SJSA1 (cell line): ENCODE data around the gene DARS1. TPM values are rescaled to one million over a fixed set of nuclear protein-coding genes. Genes with fewer than 3 reads are reported as not detected.
A peak's percentile ranks its signal among the peaks of the same experiment; 100 is the strongest.

Source experiments
- DNase-seq, 2 experiments: peaks; one replicate each; pipeline ENCODE4 v3.0.0-alpha.2; 2015 to 2020; ENCODE audit warnings: low spot score in 2 of 2, low read depth in 1 of 2
- H3K27ac ChIP-seq: fragments of 250-450 bp; sonication (Bioruptor Pico); 2 replicates; pipeline ENCODE4 v1.5.1; 2020; ENCODE audit warnings: mild to moderate bottlenecking, moderate library complexity
- H3K27me3 ChIP-seq: fragments of 250-450 bp; sonication (Bioruptor Pico); replicated peaks from 2 replicates; pipeline ENCODE4 v1.5.1; 2020; ENCODE audit warnings: mild to moderate bottlenecking, moderate library complexity
- H3K36me3 ChIP-seq: fragments of 250-450 bp; sonication (Bioruptor Pico); 2 replicates; pipeline ENCODE4 v1.5.1; 2020; ENCODE audit warnings: mild to moderate bottlenecking
- H3K4me1 ChIP-seq: fragments of 250-450 bp; sonication (Bioruptor Pico); replicated peaks from 2 replicates; pipeline ENCODE4 v1.6.1; 2021; ENCODE audit warnings: mild to moderate bottlenecking
- H3K4me3 ChIP-seq: fragments of 250-450 bp; sonication (Bioruptor Pico); 2 replicates; pipeline ENCODE4 v1.5.1; 2020; ENCODE audit warnings: mild to moderate bottlenecking
- H3K9me3 ChIP-seq: fragments of 250-450 bp; sonication (Bioruptor Pico); replicated peaks from 2 replicates; pipeline ENCODE4 v1.5.1; 2020; ENCODE audit warnings: mild to moderate bottlenecking
- total RNA-seq: library from RNA; depleted of rRNA; stranded (reverse); fragments of >200 nt; shearing (Covaris generic); gene quantifications from 2 replicates; pipeline ENCODE4 v1.2.3, GENCODE V29; 2014

DARS1 gene
- total RNA-seq, 1 experiment from 2014 or later, result 66.3 TPM

DNA sequence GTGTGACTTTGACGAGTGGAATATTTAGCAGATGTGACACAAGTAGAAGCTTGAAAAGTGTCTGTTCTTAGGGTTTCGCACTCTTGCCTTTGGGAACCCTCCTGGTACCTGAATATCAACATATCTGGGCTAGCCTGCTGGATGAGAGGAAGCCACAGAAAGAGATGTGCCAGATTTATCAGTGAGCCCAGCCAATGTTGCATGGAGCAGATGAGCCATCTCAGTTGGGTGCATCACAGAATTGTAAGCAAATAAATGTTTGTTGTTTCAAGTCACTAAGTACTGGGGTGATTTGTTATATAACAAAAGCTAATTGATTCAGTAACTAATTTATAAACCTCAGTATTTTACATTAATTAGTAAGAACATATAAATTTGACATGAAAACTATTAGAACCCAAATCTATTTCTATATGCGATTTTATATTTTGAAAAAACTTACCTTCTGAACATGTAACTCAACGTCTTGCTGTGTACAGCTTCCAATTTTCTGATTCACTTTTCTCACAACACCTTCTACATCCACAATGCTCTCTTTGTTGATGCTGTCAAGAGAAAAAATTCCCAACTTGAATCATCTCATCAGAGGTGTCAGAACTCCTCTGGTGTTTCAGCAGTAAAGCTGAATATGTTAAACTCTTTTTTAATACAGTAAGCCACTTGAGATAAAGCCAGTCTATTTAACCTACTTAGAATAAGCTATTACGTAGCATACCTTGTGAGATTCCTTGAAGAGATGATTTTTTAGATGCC is 42.3 kb downstream of the DARS1 start:
- Histone ChIP-seq H3K4me3 (no peak overlapping the region), H3K36me3 (peaks cover 6% of the 10 kb centered on the region), H3K27ac (no peak overlapping the region), H3K27me3 (no peaks in the 10 kb centered on the region), H3K4me1 (no peaks in the 10 kb centered on the region; the same call in 1 of the 2 replicates), H3K9me3 (no peaks in the 10 kb centered on the region)
- no peak for DNase-seq

DNA sequence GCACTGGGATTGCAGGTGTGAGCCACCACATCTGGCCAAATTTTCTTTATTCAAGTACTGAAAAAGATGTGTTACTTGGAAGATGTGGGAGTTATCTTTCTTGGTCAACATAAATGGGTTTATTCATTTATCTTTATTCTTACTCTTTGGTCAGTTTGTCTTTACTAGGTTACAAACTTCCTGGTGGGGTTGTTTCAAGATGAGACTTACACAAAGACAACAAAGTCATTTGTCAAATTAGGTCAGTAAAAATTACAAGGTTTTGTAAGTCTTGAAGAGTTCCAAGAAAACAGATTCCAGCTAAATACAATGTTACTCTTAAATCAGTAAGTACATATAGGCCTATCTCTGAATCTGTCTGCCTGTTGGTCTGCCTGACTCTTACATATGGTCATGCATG is 48.9 kb downstream of the DARS1 start:
- no peak overlapping the region for H3K27ac ChIP-seq
- DNase-seq, result no peak
- H3K9me3 ChIP-seq, result no peaks in the 10 kb centered on the region
- no peaks in the 10 kb centered on the region for H3K4me1 ChIP-seq
- H3K4me3 ChIP-seq, result no peak overlapping the region
- peaks cover 10% of the 10 kb centered on the region for H3K36me3 ChIP-seq
- H3K27me3 ChIP-seq, result no peaks in the 10 kb centered on the region

DNA sequence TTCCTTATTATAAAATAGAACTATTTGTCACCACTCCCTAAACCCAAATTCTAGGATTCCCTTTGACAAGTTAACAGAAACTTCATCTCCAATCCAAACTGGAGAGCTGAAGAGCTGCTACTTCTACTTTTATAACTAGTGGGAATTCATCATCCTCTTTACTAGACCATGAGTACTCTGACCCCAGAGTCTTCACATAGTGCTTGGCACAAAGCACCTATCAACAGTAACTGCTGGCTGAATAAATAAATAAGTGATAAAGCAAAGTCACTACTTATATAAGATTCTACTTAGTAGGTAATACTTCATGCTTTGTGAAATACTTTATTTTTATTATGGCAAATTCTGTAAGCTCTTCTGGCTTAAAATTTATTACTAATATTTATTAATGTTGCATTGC is 49.5 kb downstream of the DARS1 start:
- Histone ChIP-seq H3K4me3 (no peak overlapping the region), H3K27me3 (no peaks in the 10 kb centered on the region), H3K27ac (no peak overlapping the region), H3K4me1 (no peaks in the 10 kb centered on the region), H3K9me3 (no peaks in the 10 kb centered on the region), H3K36me3 (peaks cover 11% of the 10 kb centered on the region)
- no peak for DNase-seq

DNA sequence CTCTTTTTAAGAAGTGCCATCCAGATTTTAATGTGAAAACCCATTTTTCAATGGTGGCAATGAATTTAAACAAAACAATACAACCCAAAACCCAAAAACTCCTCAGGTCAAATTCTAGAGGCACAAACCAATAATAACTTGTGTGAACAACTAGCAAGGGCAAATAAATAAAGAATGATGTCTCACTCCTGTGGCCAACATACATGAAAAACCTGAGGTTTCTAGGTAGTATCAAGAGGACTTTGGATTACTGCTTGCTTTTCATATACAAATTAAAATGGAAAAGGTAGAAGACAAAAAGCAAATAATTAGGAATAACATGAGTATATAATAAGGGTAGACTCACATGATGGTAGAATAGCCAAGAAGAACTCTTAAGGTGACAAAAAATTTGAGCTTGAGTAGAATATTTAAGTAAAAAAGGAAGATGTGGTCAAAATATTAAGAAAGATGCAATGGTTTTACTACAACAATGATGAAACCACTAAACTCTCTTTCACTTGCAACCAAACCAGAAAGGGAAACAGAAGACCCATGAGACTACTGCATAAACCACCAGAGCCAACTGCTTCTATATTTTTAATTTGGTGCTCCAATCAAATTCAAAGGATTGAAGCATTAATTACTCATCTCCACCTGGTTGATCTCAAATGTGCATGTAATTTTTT is 53.5 kb downstream of the DARS1 start:
- H3K9me3 ChIP-seq, result no peaks in the 10 kb centered on the region
- peaks cover 20% of the 10 kb centered on the region for H3K36me3 ChIP-seq
- H3K27me3 ChIP-seq, result no peaks in the 10 kb centered on the region
- H3K4me1 ChIP-seq, result no peaks in the 10 kb centered on the region
- no peak overlapping the region for H3K27ac ChIP-seq
- no peak overlapping the region for H3K4me3 ChIP-seq
- no peak for DNase-seq

DNA sequence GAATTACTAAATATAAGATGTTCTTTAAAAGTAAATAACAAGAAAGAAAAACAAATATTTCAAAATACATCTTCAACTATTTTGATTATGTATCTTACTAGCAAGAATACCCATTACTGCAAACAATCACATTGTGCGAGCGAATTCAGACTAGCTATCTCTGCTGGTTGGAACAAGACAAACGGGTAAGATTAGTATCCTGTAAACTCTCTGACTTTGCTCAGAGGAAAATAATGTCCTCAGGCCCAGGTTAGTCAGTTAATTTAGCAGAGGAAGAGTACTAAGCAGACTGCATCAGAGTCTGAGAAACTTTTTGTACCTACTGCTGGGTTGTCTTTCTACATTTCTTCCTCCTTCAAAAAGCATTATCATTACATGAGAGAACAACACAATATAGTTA is 58.8 kb downstream of the DARS1 start:
- Histone ChIP-seq H3K4me1 (no peaks in the 10 kb centered on the region), H3K27me3 (no peaks in the 10 kb centered on the region), H3K27ac (no peak overlapping the region), H3K36me3 (peaks cover 15% of the 10 kb centered on the region), H3K9me3 (no peaks in the 10 kb centered on the region), H3K4me3 (no peak overlapping the region)
- DNase-seq, result no peak

DNA sequence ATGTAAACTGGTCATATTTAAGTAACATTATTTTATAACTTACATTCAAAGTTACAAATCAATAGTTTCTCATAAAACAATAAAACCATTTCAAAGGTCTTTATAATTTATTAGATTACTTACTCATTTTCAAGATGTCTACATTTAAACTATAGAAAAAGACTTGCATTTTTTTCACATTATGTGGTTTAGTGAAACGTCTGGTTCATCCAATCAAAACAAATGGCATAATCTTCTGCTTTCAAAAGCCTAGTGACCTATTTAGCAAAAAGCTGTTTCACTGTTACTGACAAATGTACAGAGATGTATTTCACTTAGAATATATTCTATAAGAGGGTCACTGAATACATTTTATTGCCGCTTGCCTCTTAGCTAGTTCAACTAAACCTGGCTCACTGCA is 59.9 kb downstream of the DARS1 start:
- Histone ChIP-seq H3K4me1 (no peaks in the 10 kb centered on the region), H3K27ac (no peak overlapping the region), H3K9me3 (no peaks in the 10 kb centered on the region), H3K4me3 (no peak overlapping the region), H3K36me3 (peaks cover 16% of the 10 kb centered on the region; the same call in 1 of the 2 replicates), H3K27me3 (no peaks in the 10 kb centered on the region)
- DNase-seq, result no peak

DNA sequence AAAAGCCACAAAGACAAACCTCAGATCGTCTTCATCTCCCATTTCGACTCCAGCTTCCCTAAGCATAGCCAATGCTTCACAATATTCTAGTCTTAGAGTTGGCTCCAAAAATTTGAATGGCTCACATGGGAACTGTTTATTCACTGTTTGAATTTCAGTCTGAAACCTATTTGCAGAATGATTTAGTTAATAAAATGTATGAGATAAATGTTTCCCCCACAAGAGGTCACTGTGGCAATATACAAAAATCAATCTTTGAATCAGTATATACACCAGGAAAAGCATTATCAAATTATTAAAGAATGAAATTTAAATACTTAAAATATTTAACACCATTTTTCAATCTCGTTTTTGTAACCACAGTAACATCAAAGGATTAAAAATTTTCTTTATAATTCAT is 69.2 kb downstream of the DARS1 start:
- no peaks in the 10 kb centered on the region for H3K4me1 ChIP-seq
- peaks cover 15% of the 10 kb centered on the region; the same call in 1 of the 2 replicates for H3K36me3 ChIP-seq
- no peaks in the 10 kb centered on the region for H3K9me3 ChIP-seq
- H3K27me3 ChIP-seq, result no peaks in the 10 kb centered on the region
- peak in 1 of 2 experiments; percentile 25 for DNase-seq
- H3K4me3 ChIP-seq, result no peak overlapping the region
- H3K27ac ChIP-seq, result no peak overlapping the region

DNA sequence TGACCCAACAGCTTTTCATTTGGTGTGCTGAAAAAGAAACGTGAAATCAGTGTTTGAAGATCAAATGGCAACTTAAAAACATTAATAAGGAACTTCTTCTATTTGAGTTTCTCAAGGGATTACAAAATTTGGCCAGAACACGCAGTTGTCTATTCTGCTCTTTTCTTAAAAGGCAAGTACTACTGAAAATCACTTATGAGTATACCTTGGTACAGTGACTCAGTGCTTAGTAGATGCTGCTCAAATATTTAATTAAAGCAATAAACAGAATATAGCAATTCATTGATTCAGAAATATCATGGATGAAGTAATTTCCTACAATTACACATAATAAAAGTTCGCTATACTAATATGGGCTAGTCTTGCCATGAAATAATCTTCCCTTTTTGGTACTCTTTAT is 70.9 kb downstream of the DARS1 start:
- Histone ChIP-seq H3K36me3 (peaks cover 19% of the 10 kb centered on the region; the same call in 1 of the 2 replicates), H3K4me3 (no peak overlapping the region), H3K4me1 (no peaks in the 10 kb centered on the region), H3K27me3 (no peaks in the 10 kb centered on the region), H3K9me3 (no peaks in the 10 kb centered on the region), H3K27ac (no peak overlapping the region)
- DNase-seq, result no peak

DNA sequence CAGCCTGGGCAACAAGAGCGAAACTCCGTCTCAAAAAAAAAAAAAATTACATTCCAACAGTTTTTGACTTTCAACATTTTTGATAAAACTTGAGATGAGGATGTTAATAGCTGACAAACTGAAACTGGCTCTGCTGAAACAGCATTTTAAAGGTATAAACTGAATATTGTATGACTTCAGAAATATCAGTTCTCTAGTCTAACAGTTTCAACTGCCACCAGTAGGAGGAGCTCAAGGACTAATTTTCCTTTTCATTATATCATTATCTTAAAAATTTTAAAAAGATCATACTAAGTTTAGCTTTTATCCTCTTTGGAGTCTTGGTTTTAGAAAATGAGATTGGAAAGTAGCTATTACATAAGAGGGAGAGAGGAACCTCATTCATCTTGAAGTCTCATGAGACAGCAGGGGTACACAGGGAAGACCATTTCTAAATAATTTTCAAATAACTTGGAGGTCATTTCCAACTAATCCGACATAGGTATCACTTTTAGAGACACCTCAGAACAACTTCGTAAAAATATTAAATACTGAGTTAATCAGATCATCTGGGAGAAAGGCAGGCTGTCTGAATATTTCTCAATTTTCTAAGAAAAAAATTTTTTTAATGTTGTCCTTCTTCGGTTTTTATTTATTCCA is 71.6 kb downstream of the DARS1 start:
- Histone ChIP-seq H3K9me3 (no peaks in the 10 kb centered on the region), H3K4me1 (no peaks in the 10 kb centered on the region), H3K27me3 (no peaks in the 10 kb centered on the region), H3K27ac (no peak overlapping the region), H3K4me3 (no peak overlapping the region), H3K36me3 (peaks cover 23% of the 10 kb centered on the region)
- peak in 1 of 2 experiments; percentile 42 for DNase-seq

DNA sequence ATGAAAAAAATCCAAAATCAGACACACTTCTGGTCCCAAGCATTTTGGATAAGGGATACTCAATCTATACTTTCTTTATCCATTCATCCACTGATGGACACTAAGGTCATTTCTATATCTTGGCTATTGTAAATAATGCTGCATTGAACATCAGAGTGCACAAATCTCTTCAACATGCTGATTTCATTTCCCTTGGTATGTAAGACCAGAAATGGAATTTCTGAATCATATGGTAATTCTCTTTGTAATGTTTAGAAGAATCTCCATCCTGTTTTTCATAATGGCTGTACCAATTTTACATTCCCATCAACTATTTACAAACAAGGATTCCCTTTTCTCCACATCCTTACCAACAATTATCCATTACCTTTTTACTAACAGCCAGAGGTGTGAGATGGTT is 75.5 kb downstream of the DARS1 start:
- H3K4me1 ChIP-seq, result no peaks in the 10 kb centered on the region
- H3K4me3 ChIP-seq, result no peak overlapping the region
- H3K27me3 ChIP-seq, result no peaks in the 10 kb centered on the region
- no peak overlapping the region for H3K27ac ChIP-seq
- DNase-seq, result no peak
- no peaks in the 10 kb centered on the region for H3K9me3 ChIP-seq
- H3K36me3 ChIP-seq, result peaks cover 23% of the 10 kb centered on the region

DNA sequence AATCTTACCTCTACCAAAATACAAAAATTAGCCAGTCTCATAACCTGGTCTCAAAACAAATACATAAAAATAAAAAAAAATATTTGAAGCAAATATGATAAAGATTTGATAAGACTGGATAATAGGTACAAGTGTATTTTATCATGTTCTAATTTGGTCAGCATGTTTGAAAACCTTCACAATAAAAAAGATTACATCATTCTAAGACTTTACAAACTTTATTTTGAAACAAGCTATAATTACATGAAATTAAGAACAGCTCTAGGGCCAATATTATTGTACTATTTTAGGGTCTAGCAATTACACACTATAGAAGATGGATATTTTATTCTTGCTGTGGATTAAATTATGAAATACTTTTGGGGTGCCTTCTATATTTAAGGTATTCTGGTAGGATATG is 79.7 kb downstream of the DARS1 start:
- no peaks in the 10 kb centered on the region for H3K27me3 ChIP-seq
- no peak for DNase-seq
- peaks cover 5% of the 10 kb centered on the region for H3K36me3 ChIP-seq
- no peak overlapping the region for H3K27ac ChIP-seq
- H3K9me3 ChIP-seq, result no peaks in the 10 kb centered on the region
- no peaks in the 10 kb centered on the region for H3K4me1 ChIP-seq
- H3K4me3 ChIP-seq, result no peak overlapping the region

DNA sequence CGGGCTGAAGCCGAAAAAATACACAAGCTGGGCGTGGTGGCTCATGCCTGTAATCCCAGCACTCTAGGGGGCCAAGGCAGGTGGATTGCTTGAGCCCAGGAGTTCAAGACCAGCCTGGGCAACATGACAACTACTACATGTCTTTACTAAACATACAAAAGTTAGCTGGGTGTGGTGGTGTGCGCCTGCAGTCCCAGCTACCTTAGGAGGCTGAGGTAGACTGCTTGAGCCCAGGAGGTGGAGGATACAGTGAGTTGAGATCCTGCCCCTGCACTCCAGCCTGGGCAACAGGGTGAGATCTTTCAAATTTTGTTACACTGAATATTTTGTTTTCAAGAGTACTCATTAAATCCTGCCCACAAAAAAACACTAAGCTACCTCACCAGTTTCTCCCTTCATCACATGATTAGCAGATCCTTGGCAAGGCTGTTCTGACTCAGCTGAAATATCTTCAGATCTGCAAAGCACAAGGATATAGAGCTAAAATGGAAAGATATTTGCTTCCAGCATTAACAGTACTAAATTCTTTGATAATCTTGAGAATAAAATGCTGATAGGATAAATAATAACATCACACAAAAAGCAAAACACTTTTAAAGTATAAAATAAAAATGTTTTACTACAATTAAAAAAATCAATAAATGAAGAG is 81.0 kb downstream of the DARS1 start:
- no peak for DNase-seq
- Histone ChIP-seq H3K36me3 (peaks cover 4% of the 10 kb centered on the region), H3K27ac (no peak overlapping the region), H3K9me3 (no peaks in the 10 kb centered on the region), H3K4me3 (no peak overlapping the region), H3K27me3 (no peaks in the 10 kb centered on the region), H3K4me1 (no peaks in the 10 kb centered on the region)

DNA sequence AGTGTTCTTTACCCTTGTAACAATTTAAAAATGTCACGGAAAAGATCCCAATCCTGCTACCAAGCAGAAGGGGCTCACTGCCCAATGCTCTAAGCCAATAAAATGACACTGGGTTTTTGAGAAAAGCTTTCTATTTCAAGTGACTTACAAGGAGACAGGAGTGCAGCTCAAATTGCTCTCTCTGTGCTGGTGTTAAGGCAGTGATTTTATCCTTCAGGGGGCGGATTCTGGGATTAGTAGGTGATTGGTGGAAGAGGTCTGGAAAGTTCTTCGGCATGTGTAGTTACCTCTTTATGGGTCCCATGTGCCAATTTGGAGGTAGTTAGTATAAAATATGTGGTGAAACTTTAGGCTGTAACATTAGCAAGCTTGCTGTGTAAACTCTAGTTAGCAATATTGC is 81.8 kb downstream of the DARS1 start:
- DNase-seq, result no peak
- Histone ChIP-seq H3K36me3 (no peaks in the 10 kb centered on the region), H3K9me3 (no peaks in the 10 kb centered on the region), H3K27me3 (no peaks in the 10 kb centered on the region), H3K27ac (no peak overlapping the region), H3K4me3 (no peak overlapping the region), H3K4me1 (no peaks in the 10 kb centered on the region)

DNA sequence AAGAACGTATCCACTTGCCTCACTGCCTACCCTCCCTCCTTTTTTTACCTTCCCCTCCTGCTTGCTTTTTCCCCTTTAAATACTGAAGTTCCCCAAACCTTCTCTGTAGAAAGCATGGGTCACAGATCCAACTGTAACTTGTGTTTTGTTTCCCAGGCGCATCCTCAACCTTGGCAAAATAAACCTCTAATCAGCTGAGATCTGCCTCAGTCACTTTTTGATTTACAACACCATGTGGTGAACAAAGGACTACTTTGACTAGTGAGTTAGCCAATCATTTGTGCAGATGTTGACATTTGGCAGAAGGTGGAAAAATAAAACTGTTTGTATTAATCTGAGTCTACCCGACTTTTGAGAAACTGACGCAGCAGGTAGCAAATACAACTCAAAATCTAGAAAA is 85.9 kb downstream of the DARS1 start:
- no peak for DNase-seq
- Histone ChIP-seq H3K27me3 (no peaks in the 10 kb centered on the region), H3K36me3 (no peaks in the 10 kb centered on the region)

More for the DNA sequence above, 85.9 kb downstream of the DARS1 start:
- no peaks in the 10 kb centered on the region for H3K4me1 ChIP-seq
- H3K4me3 ChIP-seq, result no peak overlapping the region
- no peak overlapping the region for H3K27ac ChIP-seq
- H3K9me3 ChIP-seq, result no peaks in the 10 kb centered on the region
